Embryonic facial prominence (tissue), 1 donor: ENCODE measurements around the gene LCT.
"Not testable (repeated sequence)": the region's sequence is repeated elsewhere in the genome, so short reads cannot be mapped to it uniquely, and the experiment has no call there.

Experiments
- DNase-seq: peaks from one replicate; pipeline ENCODE4 v3.0.0-alpha.2; 2016; ENCODE audit errors: extremely low spot score

Gene LCT

GRCh38 chr2:135831180-135831812 is 5.7 kb downstream of the LCT start:
- no peak for DNase-seq

- no peak for DNase-seq
These were observed 7.4 kb downstream of the LCT start for GRCh38 chr2:135829378-135830135.

DNA sequence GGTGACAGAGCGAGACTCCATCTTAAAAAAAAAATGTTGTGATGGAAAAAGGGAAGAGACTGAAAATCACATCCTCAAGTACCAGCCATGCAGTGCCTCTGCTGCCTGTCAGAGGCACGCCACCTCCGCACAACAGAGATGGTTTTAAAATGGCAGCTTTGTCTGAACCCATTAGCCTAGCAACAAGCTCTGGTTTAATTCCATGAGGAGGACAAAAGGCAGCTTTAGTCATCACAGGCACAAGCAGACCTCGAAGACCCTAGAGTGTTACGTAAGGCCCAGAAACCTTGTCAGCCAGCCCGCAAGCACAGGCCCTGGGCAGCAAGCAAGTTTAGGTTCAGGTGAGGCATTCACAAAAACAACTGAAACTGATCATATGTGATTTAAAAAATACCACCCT is 10.4 kb downstream of the LCT start:
- no peak for DNase-seq

DNA sequence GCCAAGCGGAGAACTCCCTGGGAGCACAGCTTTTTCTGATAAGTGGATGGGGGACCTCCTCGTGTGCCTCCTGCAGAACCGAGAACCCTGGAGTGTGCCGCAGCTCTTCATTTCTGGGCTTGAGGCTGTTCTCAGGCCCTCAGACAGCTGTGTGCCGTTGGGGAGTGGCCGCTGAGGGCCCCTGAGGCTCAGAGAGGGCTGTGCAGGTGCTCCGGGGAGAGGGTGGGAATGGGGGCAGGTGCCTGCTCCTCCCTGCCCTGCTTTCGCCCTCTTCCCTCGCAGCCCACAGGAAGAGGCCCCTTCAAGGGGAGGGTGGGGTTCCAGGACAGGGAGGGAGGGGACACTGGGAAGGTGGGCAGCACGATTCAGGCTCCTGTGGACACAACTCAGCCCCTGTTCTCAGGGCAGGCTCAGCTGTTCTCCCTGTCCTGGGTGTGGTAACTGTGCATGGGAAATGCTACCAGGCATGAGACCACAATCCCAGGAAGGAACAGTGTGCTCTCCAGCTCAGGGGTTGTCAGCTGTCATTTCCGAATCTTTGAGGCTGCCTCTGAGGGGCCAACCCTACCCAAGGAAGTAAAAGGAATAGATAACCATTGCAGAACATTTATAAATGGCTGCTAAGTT is 11.3 kb downstream of the LCT start:
- DNase-seq, result no peak

DNA sequence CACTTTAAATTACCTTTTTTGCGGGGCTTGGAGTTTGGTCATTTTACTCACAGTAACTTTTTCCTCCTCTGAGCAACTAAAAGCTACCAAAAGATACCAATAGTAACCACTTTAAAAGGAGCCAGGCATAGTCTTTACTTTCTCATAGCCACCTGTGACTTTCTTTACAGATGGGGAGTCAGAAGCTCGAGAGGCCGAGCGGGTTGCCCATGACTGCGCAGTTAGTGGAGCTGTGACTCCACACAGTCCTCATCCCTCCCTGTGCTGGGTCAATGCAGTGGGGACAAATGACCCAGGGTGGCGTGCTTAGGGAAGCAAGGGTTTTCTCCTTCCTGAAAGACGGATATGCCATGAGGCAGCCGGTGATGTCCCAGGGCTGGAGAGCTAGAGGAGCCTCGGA is 11.9 kb downstream of the LCT start:
- DNase-seq, result no peak

- no peak for DNase-seq
These were observed 14.1 kb downstream of the LCT start for GRCh38 chr2:135822855-135823254.

GRCh38 chr2:135821190-135821589 is 15.8 kb downstream of the LCT start:
- DNase-seq, result no peak

DNA sequence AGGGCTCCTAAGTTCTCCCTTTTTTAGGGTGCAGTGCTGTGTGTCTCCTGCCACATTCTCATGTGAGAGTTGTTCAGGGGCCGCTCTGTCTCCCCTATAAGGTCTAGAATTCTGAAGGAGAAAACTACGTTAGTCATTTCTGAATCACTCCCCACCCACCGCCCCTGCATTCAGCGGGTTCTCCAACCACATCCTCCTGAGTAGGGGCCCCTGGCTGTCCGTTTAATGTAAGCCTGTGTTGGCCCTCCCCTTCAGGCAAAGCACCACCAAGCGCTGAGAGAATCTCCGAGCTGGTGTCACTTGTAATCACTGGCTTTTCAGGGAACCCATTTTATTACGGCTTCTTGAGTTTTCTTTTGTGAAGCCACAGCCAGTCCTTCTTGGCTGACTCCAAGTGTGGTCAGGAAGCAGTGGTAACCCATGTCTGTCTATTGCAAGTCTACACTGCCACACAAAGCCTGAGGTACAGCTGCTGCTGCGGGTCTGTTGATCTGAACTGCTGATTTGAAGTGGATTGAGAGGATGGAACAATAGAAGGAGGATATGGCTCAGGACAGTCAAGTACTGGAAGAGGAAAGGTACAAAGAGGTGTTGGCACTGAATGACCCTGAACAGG is 16.9 kb downstream of the LCT start:
- no peak for DNase-seq

- no peak for DNase-seq
These were observed 17.9 kb downstream of the LCT start for GRCh38 chr2:135818937-135819610.

DNA sequence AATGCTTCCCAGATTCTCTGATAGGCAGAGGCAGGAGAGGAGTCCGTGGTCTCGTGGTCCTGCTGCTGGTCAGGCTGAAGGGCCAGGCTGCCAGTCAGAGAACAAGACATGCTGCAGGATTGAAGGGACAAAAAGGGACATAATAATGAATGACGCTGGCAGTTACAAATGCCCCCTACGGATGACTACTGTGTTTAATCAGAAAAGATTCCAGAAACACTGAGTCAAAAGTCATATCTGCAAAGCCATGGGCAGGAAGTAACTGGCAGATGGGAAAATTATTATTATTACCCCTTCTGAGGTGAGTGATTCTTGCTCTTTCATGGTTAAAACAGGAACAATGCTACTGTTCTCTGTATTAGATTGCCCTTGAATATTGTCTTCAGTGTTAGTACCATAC is 19.0 kb downstream of the LCT start:
- DNase-seq, result no peak

- no peak for DNase-seq
These were observed 19.5 kb downstream of the LCT start for GRCh38 chr2:135817466-135817865.

DNA sequence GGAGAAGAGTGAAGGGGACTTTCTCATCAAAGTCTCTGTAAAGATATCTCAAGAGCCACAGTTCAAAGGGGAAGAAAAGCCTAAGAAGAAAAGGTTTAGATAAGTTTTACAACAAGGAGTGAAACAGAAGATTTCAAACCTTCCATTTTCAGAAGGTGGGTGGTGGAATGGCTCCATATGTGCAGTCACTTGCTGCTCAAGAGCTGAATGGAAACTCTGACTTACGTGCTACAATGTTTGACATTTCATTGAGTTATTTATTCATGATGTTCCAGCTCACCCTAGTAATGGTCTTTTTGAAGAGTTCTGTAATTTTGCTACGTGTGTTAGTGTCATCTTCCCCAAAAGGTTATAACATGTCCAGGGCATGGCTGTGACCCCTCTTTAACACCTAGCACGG is 21.7 kb downstream of the LCT start:
- no peak for DNase-seq

GRCh38 chr2:135812907-135813511 is 24.0 kb downstream of the LCT start:
- DNase-seq, result no peak

- DNase-seq, result not testable (repeated sequence)
These were observed 29.1 kb downstream of the LCT start for GRCh38 chr2:135807874-135808273.

GRCh38 chr2:135803278-135803677 is 33.7 kb downstream of the LCT start:
- DNase-seq, result no peak

DNA sequence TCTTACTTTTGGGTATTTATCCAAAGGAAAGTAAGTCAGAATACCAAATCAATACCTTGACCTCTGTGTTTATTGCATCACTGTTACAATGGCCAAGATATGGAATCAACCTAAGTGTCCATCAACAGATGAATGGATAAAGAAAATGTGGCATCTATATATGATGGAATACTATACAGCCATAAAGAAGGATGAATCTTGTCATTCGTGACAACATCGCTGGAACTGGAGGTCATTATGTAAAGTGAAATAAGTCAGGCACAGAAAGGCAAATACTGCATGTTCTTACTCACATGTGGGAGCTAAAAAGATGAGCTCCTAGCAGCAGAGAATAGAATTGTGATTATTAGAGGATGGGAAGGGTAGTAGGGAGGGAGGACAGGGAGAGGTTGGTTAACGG is 34.6 kb downstream of the LCT start:
- no peak for DNase-seq

GRCh38 chr2:135800513-135801460 is 36.2 kb downstream of the LCT start:
- no peak for DNase-seq

- no peak for DNase-seq
These were observed 37.2 kb downstream of the LCT start for GRCh38 chr2:135799738-135800137.

DNA sequence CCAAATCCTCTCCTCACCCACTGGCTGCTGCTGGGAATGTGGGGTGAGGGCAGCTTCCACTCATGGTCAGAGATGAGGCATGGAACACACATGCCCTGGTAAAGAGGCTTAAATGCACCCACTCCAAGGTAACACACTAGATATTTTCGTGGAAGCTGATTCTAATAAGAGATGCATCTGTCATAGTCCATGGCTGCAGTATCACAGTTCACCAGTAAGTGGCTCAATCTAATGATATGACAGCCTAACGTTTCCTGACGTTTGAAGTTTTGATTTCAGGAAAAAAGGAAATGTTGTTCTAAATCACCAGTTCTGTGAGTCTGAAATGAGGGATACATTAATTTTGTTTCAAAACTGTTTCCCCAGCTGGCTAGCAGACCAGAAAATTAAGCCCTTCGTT is 38.2 kb downstream of the LCT start:
- no peak for DNase-seq

- DNase-seq, result no peak
These were observed 38.7 kb downstream of the LCT start for GRCh38 chr2:135798275-135798705.
